ENCODE results near the gene SON.

- no peak for TF ChIP-seq CTCF (IDR thresholded peaks at IDR 0.05)
- TF ChIP-seq EP300 (IDR thresholded peaks at IDR 0.05): no peak
Measured at GRCh38 chr21:33539616-33540015, 3.2 kb upstream of the SON start.

All from upper lobe of left lung (tissue), 4 donors.